GM21786 (cell line): ENCODE results near the gene CNR1.
A peak's percentile ranks its signal among the peaks of the same experiment; 100 is the strongest.
"Not testable (repeated sequence)": the region's sequence is repeated elsewhere in the genome, so short reads cannot be mapped to it uniquely, and the experiment has no call there.

Experiments
- ATAC-seq: cut with Tn5 transposase; IDR thresholded peaks from one replicate; pipeline ENCODE4 v1.9.1; 2021; ENCODE audit not compliant: unreplicated experiment

The CNR1 gene

GRCh38 chr6:88165844-88166492 lies at the start of gene CNR1:
Gene CNR1 (minus strand): TSS chr6:88166347. CDS start chr6:88145274, 21,073 bp downstream.
- peak; percentile 54 for ATAC-seq

GRCh38 chr6:88211446-88211845 lies 45.3 kb upstream of the CNR1 start:
- no peak for ATAC-seq

GRCh38 chr6:88209301-88209700 lies 43.2 kb upstream of the CNR1 start:
- ATAC-seq, result no peak

- ATAC-seq, result no peak
Measured at GRCh38 chr6:88208726-88209125, 42.6 kb upstream of the CNR1 start.

GRCh38 chr6:88201734-88202133 lies 35.6 kb upstream of the CNR1 start:
- not testable (repeated sequence) for ATAC-seq

GRCh38 chr6:88184921-88185320 lies 18.8 kb upstream of the CNR1 start:
- ATAC-seq, result no peak

GRCh38 chr6:88183471-88183870 lies 17.3 kb upstream of the CNR1 start:
- ATAC-seq, result no peak

- ATAC-seq, result peak; percentile 73
Measured at GRCh38 chr6:88179692-88180091, 13.5 kb upstream of the CNR1 start.

GRCh38 chr6:88177961-88178464 lies 11.9 kb upstream of the CNR1 start:
- ATAC-seq, result peak; percentile 43

GRCh38 chr6:88174906-88175305 lies 8.8 kb upstream of the CNR1 start:
- no peak for ATAC-seq

GRCh38 chr6:88171312-88171711 lies 5.2 kb upstream of the CNR1 start:
- ATAC-seq, result no peak

GRCh38 chr6:88168362-88168761 lies 2.2 kb upstream of the CNR1 start:
- ATAC-seq, result no peak

GRCh38 chr6:88167352-88167937 lies 1.3 kb upstream of the CNR1 start:
- no peak for ATAC-seq

GRCh38 chr6:88166493-88167351 lies 575 bp upstream of the CNR1 start:
- ATAC-seq, result peak; percentile 28

- ATAC-seq, result no peak
Measured at GRCh38 chr6:88165087-88165843, 882 bp downstream of the CNR1 start.

GRCh38 chr6:88164061-88164460 lies 2.1 kb downstream of the CNR1 start:
- ATAC-seq, result no peak

- no peak for ATAC-seq
Measured at GRCh38 chr6:88163616-88164015, 2.5 kb downstream of the CNR1 start.

- ATAC-seq, result no peak
Measured at GRCh38 chr6:88161940-88162339, 4.2 kb downstream of the CNR1 start.

GRCh38 chr6:88157106-88157505 lies 9.0 kb downstream of the CNR1 start:
- ATAC-seq, result no peak

- ATAC-seq, result no peak
Measured at GRCh38 chr6:88145298-88145963, 20.7 kb downstream of the CNR1 start.
